Inflammatory macrophage treated with lipopolysaccharide for 4 hours (primary cell): ENCODE data around the gene TM6SF1.
"Not testable (repeated sequence)": the region's sequence is repeated elsewhere in the genome, so short reads cannot be mapped to it uniquely, and the experiment has no call there.

Experiments used
- DNase-seq: peaks from one replicate; pipeline ENCODE4 v3.0.0-alpha.2; 2020

Gene TM6SF1

DNA sequence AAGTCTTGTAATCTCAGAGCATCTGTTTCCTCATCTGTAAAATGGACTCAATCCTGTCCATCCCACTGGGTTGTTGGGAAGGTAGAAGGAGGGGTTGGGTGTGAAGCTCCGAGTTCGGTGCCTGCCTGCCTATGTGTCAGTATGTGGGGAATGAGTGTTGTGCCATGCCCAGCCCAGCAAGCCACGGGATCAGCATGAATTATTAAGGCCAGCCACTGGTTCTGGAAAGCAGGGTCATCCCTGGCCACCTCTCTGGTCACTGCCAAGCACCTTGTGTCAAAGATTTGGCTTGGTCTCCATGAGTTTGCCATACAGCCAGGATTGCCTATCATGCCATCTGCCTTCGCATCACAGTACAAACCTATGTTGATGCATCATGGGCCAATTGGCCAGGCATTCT is 11.5 kb downstream of the TM6SF1 start:
- no peak for DNase-seq

DNA sequence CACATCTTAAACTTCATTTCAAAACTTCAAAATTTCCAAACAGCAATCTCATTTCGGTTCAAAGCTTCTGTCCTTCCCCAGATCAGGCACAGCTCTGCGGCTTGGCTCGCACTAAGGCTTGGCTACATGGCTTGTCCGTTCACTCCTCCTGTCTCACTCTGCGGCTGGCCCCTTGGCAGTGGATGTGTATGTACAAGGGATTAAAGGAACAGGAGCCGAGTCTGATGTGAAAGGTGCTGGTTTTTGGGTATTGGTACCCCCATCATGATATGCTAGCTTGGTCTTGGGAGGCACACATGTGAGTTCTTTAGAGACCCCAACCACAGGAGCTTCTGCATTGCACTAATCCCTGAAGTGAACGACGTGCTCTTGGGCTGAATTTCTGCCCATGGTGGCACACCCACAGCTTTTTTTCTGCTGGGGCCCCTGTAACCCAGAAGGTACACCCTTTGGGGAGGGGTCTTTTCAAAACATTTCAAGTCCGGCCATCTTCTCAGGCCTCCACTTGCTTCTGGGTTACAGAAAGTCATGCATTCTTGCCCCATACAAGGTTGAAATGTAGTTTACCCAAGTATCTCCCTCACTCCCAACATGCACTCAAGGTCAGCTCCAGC is 12.6 kb downstream of the TM6SF1 start:
- no peak for DNase-seq

DNA sequence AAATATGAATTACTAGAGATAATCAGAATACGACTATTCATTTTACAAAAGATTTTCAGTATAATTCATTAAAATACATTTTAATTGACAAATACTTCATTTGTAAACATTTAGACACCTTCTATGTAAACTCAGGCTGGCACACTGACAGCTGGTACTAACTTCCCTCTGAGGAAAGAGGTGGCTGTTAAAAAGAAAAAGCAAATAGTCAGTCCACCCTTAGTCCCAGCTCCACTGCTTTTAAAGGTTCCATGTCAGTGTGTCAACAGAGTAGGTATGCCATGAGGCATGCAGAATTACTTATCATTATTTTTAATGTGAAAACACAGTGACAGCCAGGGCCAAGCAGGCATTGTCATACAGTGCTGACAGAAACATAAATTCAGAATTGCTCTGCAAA is 16.1 kb downstream of the TM6SF1 start:
- DNase-seq: no peak

DNA sequence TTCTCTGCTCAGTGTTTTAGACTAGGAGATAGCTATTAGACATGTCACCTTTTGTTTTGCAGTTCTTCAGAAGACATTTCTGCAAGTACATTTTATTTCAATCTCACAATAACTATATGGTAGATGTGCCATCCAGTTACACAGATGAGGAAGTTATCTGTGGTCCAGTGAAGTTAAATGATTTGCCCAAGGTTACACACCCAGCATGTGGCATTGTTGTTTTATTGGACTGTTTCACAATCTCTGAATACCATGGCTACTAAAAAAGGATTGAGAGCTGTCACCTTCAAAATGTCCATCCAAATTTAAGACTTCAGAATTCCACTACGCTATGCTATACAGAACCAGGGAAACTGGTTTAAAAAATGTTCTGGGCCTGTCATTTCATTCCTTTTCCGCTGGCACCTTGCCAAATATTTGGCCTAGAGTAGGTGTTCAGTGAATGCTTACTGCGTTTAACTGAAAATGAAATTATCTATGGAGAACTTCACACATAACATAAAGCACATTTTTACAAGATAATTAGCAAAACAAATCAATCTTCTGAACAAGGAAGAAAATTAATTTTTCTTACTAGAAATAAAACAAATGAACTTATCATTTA is 20.2 kb downstream of the TM6SF1 start:
- no peak for DNase-seq

DNA sequence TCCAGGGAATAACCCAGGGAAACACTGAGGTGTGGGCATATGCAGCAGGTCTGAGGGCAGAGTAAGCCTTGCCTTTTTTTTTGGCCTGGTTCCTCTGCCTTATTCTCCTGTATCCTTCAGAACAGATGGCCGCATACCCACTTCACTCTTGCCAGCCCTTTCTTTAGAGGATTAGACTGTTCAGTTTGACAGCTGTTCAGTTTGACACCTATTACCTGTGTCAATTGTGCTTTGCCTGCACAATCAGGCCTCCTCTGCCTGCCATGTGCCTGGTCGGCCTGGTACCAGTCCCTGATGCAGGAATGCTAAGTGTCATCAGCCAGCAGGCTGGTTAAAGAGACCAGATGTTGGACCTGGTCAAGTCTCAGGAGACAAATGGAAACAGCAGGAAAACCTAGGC is 22.3 kb downstream of the TM6SF1 start:
- no peak for DNase-seq

DNA sequence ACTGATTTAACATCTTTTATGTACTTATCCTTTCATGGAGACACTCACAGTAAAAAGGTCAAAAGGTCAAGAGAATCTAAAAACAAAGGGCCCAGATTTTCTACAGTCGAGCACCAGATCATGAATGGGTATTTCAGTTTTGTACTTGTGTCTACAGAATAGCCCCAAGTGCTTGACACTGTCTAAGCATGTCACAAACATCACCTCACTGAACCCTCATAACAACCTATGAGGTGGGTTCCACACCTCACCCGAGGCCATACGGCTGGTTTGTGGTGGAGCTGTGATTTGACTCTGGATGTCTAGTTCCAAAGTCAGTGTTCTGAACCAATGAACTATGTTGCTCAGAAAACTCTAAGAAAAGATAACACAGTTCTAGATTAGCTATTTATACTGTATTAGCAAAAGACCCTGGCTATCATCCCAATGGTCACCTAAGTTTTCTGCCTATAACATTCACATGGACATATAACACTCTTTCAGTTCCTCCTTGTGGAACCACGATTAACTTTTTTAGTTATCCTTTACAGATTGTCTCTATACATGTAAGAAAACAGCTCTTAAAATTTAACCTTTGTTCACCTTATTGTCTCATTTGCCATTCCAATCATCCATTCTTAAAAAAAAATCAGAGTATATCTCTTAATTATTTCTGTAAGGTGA is 25.5 kb downstream of the TM6SF1 start:
- no peak for DNase-seq

DNA sequence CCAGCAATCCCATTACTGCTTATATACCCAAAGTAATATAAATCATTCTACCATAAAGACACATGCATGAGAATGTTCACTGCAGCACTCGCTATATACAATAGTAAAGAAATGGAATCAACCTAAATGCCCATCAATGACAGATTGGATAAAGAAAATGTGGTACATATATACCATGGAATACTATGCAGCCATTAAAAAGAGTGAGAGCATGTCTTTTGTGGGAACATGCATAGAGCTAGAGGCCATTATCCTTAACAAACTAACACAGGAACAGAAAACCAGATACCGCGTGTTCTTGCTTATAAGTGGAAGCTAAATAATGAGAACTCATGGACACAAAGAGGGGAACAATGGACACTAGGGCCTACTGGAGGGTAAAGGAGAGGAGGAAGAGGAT is 34.7 kb downstream of the TM6SF1 start:
- DNase-seq: not testable (repeated sequence)

DNA sequence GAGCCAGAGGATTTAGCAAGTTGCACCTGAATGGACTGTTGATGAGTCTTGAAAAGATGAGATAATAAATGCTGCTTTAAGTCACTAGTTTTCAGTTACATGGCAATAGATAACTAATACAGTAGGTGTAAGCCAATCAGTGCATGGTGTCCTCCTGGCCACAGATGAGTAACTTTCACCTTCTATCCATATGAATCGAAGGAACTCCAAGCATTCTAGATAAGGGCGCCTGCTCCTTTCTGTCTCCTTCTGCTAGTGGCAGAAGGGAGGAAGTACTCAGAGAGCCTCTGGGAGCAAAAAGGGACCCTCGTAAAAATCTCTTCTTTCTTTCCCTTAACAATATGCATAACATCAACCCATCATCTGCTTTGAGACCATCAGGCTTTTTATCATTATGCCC is 37.3 kb downstream of the TM6SF1 start:
- no peak for DNase-seq

DNA sequence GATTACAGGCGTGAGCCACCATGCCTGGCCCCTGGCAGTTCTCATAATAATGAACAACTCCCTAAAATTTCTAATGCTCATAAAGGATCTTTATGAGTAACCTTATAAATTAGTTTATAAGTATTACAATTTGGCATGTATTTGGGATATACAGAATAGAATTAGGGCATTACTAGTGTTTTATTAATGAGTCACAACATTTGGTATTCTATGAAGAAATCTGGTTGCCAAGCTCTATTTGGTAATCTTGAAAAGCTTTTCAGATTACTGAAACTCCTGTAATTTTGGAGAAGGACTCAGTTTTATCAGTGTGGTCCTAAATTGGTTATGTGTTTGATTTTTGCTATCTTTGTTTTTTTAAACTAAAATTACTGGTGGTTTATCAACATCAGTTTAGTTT is 45.8 kb downstream of the TM6SF1 start:
- no peak for DNase-seq

DNA sequence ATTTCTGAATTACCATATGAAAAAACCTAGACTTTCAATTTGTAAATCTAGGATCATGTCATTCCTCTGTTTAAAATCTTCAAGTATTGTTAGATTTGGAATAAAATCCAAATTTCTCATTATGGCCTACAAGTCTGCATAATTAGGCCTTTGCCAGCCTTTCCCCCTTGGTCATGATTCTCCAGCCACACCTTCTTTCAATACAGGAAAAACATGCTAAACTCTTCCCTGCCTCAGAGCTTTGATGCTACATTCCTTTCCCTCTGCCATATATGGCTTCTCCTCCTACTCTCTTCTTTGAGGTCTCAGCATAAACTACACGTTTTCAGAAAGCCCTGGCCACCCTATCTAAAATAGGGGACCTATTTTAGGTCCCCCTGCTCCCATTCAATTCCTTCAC is 48.5 kb downstream of the TM6SF1 start:
- no peak for DNase-seq

DNA sequence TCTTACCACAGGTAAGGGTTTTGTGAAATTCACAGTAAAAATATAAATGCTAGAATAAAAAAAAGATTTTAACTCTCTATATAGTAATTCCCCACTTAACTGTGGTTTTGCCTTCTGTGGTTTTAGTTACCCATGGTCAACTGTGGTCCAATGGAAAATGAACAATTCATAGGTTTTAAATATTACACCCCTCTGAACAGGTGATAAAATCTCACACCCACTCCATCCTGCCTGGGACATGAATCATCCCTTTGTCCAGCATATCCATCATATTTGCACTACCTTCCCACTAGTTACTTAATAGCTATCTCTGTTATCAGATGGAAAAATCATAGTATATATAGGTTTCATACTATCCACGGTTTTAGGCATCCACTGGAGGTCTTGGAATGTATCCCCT is 50.9 kb downstream of the TM6SF1 start:
- no peak for DNase-seq

DNA sequence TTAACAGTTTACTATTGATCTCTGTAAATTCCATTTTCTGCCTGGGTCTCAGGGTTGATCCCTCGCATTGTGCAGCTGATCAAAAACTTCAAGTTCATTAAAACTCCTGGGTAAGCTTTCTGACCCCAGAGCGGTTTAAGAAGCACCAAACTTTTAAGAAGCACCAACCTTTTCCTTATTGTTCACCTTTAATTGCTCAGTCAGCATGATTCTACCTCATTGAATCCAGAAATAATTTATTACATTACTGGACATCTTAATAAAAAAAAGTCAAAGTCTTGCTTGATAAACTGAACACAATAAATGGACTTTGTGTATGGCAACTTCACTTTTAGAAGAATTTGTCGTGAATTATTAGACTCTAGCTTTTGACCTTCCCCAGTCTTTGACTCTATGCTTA is 53.3 kb downstream of the TM6SF1 start:
- DNase-seq: no peak

DNA sequence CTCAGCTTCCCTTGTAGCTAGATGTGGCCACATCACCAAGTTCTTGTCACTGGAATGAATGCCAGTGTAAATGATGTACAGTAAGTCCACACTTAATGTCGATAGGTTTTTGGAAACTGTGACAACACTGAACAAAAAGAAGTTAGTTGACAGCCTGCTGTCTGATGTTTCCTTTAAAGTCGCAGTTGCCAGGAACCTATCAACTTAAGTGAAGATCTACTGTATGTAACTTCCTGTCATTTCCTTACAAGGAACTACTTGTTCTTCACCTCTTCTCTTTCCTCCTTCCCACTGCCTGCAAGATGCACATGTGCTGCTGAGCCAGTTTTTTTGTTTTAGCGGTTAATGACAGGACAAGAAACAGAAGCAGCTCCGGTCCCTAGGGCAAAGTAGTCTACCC is 55.6 kb downstream of the TM6SF1 start:
- DNase-seq: no peak

DNA sequence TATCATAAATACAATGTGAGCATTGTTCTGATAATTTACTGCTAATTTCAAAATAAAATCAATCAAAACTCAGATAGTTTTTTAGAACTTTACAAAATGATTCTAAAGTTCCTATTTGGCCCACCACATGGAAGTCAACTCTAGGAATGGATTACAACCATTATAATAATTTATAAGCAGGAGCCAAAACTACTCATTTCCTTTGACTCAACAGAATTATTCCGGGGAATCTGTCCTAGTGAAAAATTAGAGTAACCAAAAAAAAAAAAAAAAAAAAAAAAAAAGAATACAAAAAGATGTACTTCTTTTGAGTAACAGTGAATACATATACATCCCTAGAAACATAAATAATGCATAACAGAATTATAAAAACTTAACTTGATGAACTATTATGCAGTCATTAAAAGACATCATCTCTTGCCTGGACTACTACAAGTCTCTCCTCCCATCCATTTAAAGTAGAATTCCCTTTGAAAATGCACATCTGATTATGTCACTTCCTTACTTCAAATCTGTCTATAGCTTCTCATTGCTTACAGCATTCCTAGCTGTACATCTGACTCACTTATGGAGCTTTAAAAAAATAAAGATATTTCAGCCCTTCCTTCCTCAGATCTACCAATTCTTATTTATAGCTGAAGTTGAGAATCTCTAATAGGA is 56.8 kb downstream of the TM6SF1 start:
- no peak for DNase-seq

DNA sequence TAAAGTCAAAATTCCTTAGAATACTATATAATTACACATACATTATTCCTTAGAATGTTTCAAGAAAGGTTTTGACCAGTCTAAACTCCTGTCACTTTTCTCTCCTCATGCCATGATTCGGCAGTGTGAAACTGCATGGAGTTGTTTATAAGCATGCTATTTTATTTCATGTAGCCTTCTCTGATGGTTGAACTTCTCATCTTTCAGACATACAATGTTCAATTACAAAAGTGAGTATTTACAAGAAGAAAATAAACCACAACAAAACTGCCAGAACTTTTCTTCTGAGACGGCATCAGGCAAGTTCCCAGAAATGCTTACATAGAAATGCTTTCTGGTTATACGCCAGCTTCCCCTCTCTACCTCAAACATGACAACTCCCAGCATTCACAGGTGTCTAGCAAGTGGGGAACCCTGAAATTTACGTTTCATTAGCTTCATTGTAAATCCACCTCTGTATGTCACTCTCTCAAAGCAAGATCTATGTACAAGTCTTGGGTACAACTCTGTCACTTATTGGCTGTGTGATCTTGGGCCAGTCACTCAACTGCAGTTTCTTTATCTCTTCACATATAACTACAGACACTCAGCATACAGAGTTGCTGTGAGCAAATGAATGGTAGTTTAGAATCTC is 57.4 kb downstream of the TM6SF1 start:
- DNase-seq: no peak

DNA sequence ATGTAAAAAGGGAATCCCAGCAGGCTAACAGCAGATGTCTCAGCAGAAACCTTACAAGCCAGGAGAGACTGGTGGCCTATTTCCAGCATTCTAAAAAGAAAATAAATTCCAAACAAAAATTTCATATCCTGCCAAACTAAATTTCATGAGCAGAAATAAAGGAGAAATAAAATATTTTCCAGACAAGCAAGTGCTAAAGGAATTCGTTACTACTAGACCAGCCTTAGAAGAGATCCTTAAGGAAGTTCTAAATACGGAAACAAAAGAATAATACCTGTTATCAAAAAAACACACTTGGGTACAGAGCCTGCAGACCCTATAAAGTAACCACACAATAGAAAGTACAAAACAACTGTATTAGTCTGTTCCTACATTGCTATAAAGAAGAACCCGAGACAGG is 58.8 kb downstream of the TM6SF1 start:
- no peak for DNase-seq

DNA sequence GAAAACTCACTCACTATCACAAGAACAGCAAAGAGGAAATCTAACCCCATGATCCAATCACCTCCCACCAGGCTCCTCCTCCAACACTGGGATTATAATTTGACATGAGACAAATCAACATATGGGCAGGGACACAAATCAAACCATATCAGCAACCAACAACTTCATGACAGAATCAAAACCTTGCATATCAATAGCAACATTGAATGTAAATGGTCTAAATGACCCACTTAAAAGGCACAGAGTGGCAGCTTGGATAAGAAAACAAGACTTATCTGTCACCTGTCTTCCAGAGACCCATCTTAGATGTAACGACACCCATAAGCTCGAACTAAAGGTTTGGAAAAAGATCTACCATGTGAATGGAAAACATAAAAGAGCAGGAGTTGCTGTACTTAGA is 59.4 kb downstream of the TM6SF1 start:
- no peak for DNase-seq

DNA sequence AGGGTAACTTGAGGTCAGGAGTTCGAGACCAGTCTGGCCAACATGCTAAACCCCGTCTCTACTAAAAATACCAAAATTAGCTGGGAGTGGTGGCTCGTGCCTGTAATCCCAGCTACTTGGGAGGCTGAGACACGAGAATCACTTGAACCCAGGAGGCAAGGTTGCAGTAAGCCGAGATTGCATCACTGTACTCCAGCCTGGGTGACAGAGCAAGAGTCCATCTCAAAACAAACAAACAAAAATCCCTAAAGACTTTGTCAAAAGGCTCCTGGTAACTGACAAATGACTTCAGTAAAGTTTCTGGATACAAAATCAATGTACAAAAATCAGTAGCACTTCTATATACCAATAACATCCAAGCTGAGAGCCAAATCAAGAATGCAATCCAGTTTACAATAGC is 62.1 kb downstream of the TM6SF1 start:
- DNase-seq: not testable (repeated sequence)

DNA sequence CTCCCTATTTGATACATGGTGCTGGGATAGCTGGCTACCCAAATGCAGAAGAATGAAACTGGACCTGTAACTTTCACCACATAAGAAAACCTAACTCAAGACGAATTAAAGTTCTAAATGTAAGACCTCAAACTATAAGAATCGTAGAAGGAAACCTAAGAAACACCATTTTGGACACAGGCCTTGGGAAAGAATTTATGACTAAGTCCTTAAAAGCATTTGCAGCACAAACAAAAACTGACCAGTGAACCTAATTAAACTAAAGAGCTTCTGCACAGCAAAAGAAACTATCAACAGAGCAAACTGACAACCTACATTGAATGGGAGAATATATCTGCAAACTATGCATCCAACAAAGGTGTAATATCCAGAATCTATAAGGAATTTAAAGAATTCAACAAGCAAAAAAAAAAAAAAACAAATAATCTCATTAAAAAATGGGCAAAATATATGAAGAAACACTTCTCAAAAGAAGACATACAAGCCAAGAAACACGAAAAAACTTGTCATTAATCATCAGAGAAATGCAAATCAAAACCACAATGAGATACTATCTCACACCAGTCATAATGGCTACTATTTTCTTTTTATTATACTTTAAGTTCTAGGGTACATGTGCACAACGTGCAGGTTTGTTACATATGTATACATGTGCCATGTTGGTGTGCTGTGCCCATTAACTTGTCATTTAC is 63.2 kb downstream of the TM6SF1 start:
- DNase-seq: no peak

DNA sequence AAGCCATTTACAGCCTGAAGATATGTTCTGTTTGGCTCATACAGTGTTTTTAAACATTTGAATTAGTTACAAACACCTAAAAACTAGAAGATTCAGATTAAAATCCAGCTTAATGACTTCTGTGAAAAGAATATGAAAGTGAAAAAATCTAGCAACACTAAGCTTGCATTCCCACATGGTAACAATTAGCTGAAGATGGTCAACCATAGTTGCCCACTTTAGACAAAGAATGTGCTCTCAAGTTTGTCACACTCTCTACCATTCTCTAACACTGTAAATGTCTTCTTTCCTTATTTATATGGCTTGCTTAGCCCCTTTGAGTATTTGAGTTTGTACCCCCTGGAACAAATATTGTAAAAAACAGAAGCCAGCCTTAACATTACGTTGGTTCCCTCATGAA is 67.4 kb downstream of the TM6SF1 start:
- DNase-seq: no peak

DNA sequence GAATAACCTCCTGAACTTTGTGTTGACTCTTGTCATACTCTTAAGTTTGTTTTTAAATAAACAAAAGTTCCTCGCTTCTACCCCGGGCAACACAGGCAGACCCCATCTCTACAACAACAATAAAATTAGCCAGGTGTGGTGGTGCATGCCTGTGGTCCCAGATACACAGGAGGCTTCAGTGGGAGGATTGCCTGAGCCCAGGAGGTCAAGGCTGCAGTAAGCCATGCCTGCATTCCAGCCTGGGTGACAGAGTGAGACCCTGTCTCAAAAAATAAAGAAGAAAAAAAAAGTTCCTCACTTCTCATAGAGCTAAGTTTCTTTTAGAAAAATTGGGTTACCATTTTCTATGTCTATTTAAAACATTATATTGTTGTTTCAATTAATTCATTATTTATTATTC is 70.9 kb downstream of the TM6SF1 start:
- no peak for DNase-seq

DNA sequence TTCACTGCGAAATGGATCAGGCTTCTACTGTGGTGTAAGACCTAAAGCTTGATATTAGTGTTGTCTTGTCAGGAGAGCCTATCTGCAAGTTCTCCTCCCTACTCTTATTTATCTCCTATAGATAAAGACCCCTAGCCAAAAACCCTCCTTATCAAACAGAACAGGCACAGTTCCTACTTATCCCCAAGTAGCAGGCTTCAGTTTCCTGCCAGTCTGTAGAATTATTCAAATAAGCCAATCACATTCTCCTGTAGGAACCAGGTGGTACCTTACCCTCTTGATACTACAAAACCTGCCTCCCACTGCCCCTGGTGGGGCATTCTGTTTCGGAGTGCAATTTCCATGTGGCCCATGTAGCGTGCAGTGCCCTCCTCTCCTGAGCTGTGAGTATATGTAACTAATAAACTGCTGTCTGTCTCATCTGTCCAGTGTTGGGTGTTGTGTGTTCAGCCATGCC is 71.5 kb downstream of the TM6SF1 start:
- DNase-seq: no peak

DNA sequence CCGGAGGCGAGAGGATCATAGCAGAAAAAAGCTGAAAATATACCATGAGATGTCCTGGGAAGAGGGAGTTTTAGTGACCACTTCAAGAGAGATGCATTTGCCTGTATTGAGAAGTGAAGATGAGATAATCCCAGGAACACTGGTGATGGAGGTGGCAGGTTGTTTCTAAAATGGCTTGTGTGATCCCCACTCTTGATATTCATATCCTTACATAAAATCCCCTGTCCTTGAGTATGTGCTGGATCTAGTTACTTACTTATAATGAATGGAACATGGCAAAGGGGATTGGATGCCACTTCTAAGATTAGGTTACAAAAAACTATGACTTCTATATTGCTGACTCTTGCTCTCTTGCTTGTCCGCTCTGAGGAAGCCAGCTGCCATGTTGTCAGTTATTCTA is 78.1 kb downstream of the TM6SF1 start:
- DNase-seq: no peak
